ENCODE results near the gene KAZN. TPM values are rescaled to one million over a fixed set of nuclear protein-coding genes. Genes with fewer than 3 reads are reported as not detected.

The KAZN gene
- polyA plus RNA-seq, 1 donor (not counting 4 experiments of a cell fraction or from before 2014, with no cell fraction given) = 5.9 TPM

DNA sequence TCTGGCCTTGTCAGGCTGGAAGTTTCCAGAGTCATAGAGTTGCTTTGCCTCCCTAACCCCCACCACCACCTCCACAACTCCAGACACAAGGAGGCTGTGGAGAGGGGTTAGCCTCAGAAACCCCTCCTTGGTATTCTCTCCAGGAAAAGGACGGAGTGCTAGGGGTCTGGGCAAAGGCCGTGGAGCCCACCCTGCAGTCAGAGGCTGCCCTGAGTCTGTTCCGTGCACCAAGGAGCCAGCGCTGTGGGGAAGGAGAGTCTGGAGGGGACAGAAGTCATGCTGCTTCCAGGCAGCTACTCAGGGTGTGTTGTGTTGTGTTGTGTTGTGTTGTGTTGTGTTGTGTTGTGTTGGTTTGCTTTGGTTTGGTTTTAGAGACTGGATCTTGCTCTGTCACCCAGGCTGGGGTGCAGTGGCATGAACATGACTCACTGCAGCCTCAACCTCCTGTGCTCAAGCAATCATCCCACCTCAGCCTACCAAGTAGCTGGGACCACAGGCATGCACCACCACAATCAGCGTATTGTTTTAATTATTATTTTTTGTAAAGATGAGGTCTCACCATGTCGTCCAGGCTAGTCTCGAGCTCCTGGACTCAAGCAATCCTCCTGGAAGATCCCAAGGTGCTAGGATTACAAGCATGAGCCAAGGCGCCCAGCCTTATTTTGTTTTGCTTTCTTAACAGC lies 432.9 kb downstream of the KAZN start:
- FAIRE-seq (no peak), DNase-seq (ENCODE audit: low read depth, low spot score) (no peak)
- Histone ChIP-seq H4K20me1 (ENCODE audit: control insufficient read depth, extremely low read depth, insufficient read depth, low read length) (no peaks in the 10 kb centered on the region), H3K79me2 (ENCODE audit: control insufficient read depth, insufficient read depth, low read length) (peaks cover 8% of the 10 kb centered on the region), H3K36me3 (ENCODE audit: control insufficient read depth in 2 of 2, extremely low read depth in 1 of 2, insufficient read depth in 2 of 2, low read length in 2 of 2) (peaks cover 4 to 6% of the 10 kb centered on the region in 2 experiments), H3K9ac (ENCODE audit: control insufficient read depth, extremely low read depth, insufficient read depth, low read length) (no peak overlapping the region), H3K27me3 (ENCODE audit: control insufficient read depth, extremely low read depth, insufficient read depth, low read length) (no peaks in the 10 kb centered on the region), H3K27ac (ENCODE audit: control insufficient read depth, insufficient read depth, low read length) (no peak overlapping the region), H3K9me1 (ENCODE audit: control insufficient read depth, extremely low read depth, insufficient read depth, low read length) (no peaks in the 10 kb centered on the region), H3K4me2 (ENCODE audit: control insufficient read depth, extremely low read depth, insufficient read depth, low read depth, low read length) (no peak overlapping the region), H3K4me1 (ENCODE audit: control insufficient read depth, extremely low read depth, insufficient read depth, low read length) (peaks cover 4% of the 10 kb centered on the region), H2AFZ (ENCODE audit: control insufficient read depth, low read length) (no peak overlapping the region), H3K4me3 (ENCODE audit: control insufficient read depth in 2 of 3, extremely low read depth in 1 of 3, insufficient read depth in 2 of 3, low read depth in 1 of 3, low read length in 3 of 3) (no peak overlapping the region), H3K9me3 (ENCODE audit: control insufficient read depth, low read depth, low read length) (no peaks in the 10 kb centered on the region)
- TF ChIP-seq, protein P1, sequence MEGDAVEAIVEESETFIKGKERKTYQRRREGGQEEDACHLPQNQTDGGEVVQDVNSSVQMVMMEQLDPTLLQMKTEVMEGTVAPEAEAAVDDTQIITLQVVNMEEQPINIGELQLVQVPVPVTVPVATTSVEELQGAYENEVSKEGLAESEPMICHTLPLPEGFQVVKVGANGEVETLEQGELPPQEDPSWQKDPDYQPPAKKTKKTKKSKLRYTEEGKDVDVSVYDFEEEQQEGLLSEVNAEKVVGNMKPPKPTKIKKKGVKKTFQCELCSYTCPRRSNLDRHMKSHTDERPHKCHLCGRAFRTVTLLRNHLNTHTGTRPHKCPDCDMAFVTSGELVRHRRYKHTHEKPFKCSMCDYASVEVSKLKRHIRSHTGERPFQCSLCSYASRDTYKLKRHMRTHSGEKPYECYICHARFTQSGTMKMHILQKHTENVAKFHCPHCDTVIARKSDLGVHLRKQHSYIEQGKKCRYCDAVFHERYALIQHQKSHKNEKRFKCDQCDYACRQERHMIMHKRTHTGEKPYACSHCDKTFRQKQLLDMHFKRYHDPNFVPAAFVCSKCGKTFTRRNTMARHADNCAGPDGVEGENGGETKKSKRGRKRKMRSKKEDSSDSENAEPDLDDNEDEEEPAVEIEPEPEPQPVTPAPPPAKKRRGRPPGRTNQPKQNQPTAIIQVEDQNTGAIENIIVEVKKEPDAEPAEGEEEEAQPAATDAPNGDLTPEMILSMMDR (optimal IDR thresholded peaks at IDR 0.05 in 1 of 3, IDR thresholded peaks at IDR 0.05 in 1 of 3, conservative IDR thresholded peaks at IDR 0.05 in 1 of 3; ENCODE audit: extremely low read depth in 1 of 3, insufficient read depth in 2 of 3, low read length in 3 of 3) = no peak
- TF ChIP-seq EZH2 (IDR thresholded peaks at IDR 0.05; ENCODE audit: low read length) = no peak
- dilution Hi-C loops (cut with MboI; ENCODE audit: extremely low pct_ligation_motif_present, low sequenced_read_pairs) = no loop called here

GRCh38 chr1:15033264-15033663 lies 434.8 kb downstream of the KAZN start:
- DNase-seq (ENCODE audit: low read depth, low spot score) (no peak), FAIRE-seq (no peak)
- H3K4me1 ChIP-seq (ENCODE audit: control insufficient read depth, extremely low read depth, insufficient read depth, low read length) = peaks cover 4% of the 10 kb centered on the region
- peaks cover 8% of the 10 kb centered on the region for H3K79me2 ChIP-seq (ENCODE audit: control insufficient read depth, insufficient read depth, low read length)
- no peaks in the 10 kb centered on the region for H3K27me3 ChIP-seq (ENCODE audit: control insufficient read depth, extremely low read depth, insufficient read depth, low read length)
- no peak overlapping the region for H3K4me2 ChIP-seq (ENCODE audit: control insufficient read depth, extremely low read depth, insufficient read depth, low read depth, low read length)
- no peaks in the 10 kb centered on the region for H3K9me3 ChIP-seq (ENCODE audit: control insufficient read depth, low read depth, low read length)
- H3K9me1 ChIP-seq (ENCODE audit: control insufficient read depth, extremely low read depth, insufficient read depth, low read length) = no peaks in the 10 kb centered on the region
- no peak overlapping the region for H2AFZ ChIP-seq (ENCODE audit: control insufficient read depth, low read length)
- TF ChIP-seq, protein P1 (optimal IDR thresholded peaks at IDR 0.05 in 1 of 3, IDR thresholded peaks at IDR 0.05 in 1 of 3, conservative IDR thresholded peaks at IDR 0.05 in 1 of 3; ENCODE audit: extremely low read depth in 1 of 3, insufficient read depth in 2 of 3, low read length in 3 of 3) = peak in 2 of 3 experiments; percentile 19 to 26
- no peak for TF ChIP-seq EZH2 (IDR thresholded peaks at IDR 0.05; ENCODE audit: low read length)
- no peaks in the 10 kb centered on the region for H4K20me1 ChIP-seq (ENCODE audit: control insufficient read depth, extremely low read depth, insufficient read depth, low read length)
- no peak overlapping the region for H3K27ac ChIP-seq (ENCODE audit: control insufficient read depth, insufficient read depth, low read length)
- dilution Hi-C loops (cut with MboI; ENCODE audit: extremely low pct_ligation_motif_present, low sequenced_read_pairs) = no loop called here
- peaks cover 6 to 11% of the 10 kb centered on the region in 2 experiments for H3K36me3 ChIP-seq (ENCODE audit: control insufficient read depth in 2 of 2, extremely low read depth in 1 of 2, insufficient read depth in 2 of 2, low read length in 2 of 2)
- no peak overlapping the region for H3K9ac ChIP-seq (ENCODE audit: control insufficient read depth, extremely low read depth, insufficient read depth, low read length)
- H3K4me3 ChIP-seq (ENCODE audit: control insufficient read depth in 2 of 3, extremely low read depth in 1 of 3, insufficient read depth in 2 of 3, low read depth in 1 of 3, low read length in 3 of 3) = no peak overlapping the region
